AG10803 (cell line): ENCODE results near the gene ADAM33.

ENCODE experiments used
- DNase-seq: peaks from one replicate; pipeline ENCODE4 v3.0.0; 2010; ENCODE audit warnings: low read depth
- H3K4me3 ChIP-seq: 2 replicates; pipeline ENCODE4 v1.5.1; 2011; ENCODE audit warnings: mild to moderate bottlenecking, low read length, control low read depth
- CTCF ChIP-seq: conservative IDR thresholded peaks from 2 replicates; pipeline ENCODE4 v1.5.1; 2011; ENCODE audit warnings: mild to moderate bottlenecking, low read length, control low read depth, inconsistent platforms

Gene ADAM33

GRCh38 chr20:3694864-3695263 is 13.1 kb upstream of the ADAM33 start:
- TF ChIP-seq CTCF, result no peak
- no peak overlapping the region for H3K4me3 ChIP-seq
- no peak for DNase-seq

GRCh38 chr20:3693376-3693775 is 11.6 kb upstream of the ADAM33 start:
- DNase-seq, result no peak
- no peak for TF ChIP-seq CTCF
- no peak overlapping the region for H3K4me3 ChIP-seq

GRCh38 chr20:3692706-3693294 is 11.0 kb upstream of the ADAM33 start:
- no peak overlapping the region for H3K4me3 ChIP-seq
- TF ChIP-seq CTCF, result no peak
- no peak for DNase-seq

GRCh38 chr20:3691897-3692296 is 10.1 kb upstream of the ADAM33 start:
- DNase-seq, result no peak
- H3K4me3 ChIP-seq, result no peak overlapping the region
- TF ChIP-seq CTCF, result no peak

GRCh38 chr20:3691306-3691705 is 9.5 kb upstream of the ADAM33 start:
- no peak for TF ChIP-seq CTCF
- DNase-seq, result no peak

GRCh38 chr20:3690413-3690812 is 8.6 kb upstream of the ADAM33 start:
- no peak for TF ChIP-seq CTCF
- no peak overlapping the region for H3K4me3 ChIP-seq
- DNase-seq, result no peak

More at GRCh38 chr20:3691306-3691705, 9.5 kb upstream of the ADAM33 start:
- no peak overlapping the region for H3K4me3 ChIP-seq

GRCh38 chr20:3689978-3690377 is 8.2 kb upstream of the ADAM33 start:
- DNase-seq, result no peak
- TF ChIP-seq CTCF, result no peak
- H3K4me3 ChIP-seq, result no peak overlapping the region
